HG03025 (cell line): ENCODE data around the gene MAS1.
"Not testable (repeated sequence)": the region's sequence is repeated elsewhere in the genome, so short reads cannot be mapped to it uniquely, and the experiment has no call there.

ENCODE experiments used
- ATAC-seq: cut with Tn5 transposase; IDR thresholded peaks from one replicate; pipeline ENCODE4 v1.9.1; 2021; ENCODE audit warnings: mild to moderate bottlenecking, moderate library complexity; ENCODE audit not compliant: unreplicated experiment, low FRiP score

MAS1 gene

GRCh38 chr6:159890792-159891191 is at the start of gene MAS1:
MAS1 (plus strand) TSS chr6:159890988; CDS start chr6:159906956, 15,968 bp downstream.
- no peak for ATAC-seq

GRCh38 chr6:159842035-159842434 is 48.8 kb upstream of the MAS1 start:
- ATAC-seq = no peak

GRCh38 chr6:159844737-159845645 is 45.8 kb upstream of the MAS1 start:
- no peak for ATAC-seq

GRCh38 chr6:159848552-159848951 is 42.2 kb upstream of the MAS1 start:
- ATAC-seq = not testable (repeated sequence)

GRCh38 chr6:159849851-159850250 is 40.9 kb upstream of the MAS1 start:
- not testable (repeated sequence) for ATAC-seq

GRCh38 chr6:159852877-159853276 is 37.9 kb upstream of the MAS1 start:
- no peak for ATAC-seq

GRCh38 chr6:159853754-159854153 is 37.0 kb upstream of the MAS1 start:
- no peak for ATAC-seq

GRCh38 chr6:159854959-159855358 is 35.8 kb upstream of the MAS1 start:
- ATAC-seq = no peak

- ATAC-seq = no peak
Measured at GRCh38 chr6:159858259-159858658, 32.5 kb upstream of the MAS1 start.

GRCh38 chr6:159860482-159860881 is 30.3 kb upstream of the MAS1 start:
- no peak for ATAC-seq

GRCh38 chr6:159862103-159862502 is 28.7 kb upstream of the MAS1 start:
- no peak for ATAC-seq

- ATAC-seq = not testable (repeated sequence)
Measured at GRCh38 chr6:159863341-159863740, 27.4 kb upstream of the MAS1 start.

- ATAC-seq = no peak
Measured at GRCh38 chr6:159865226-159865920, 25.4 kb upstream of the MAS1 start.

- ATAC-seq = no peak
Measured at GRCh38 chr6:159866286-159867247, 24.2 kb upstream of the MAS1 start.

GRCh38 chr6:159871241-159871640 is 19.5 kb upstream of the MAS1 start:
- ATAC-seq = no peak

GRCh38 chr6:159871906-159872305 is 18.9 kb upstream of the MAS1 start:
- ATAC-seq = no peak

GRCh38 chr6:159874435-159874834 is 16.4 kb upstream of the MAS1 start:
- ATAC-seq = no peak

GRCh38 chr6:159875194-159875593 is 15.6 kb upstream of the MAS1 start:
- ATAC-seq = no peak

GRCh38 chr6:159876242-159876641 is 14.5 kb upstream of the MAS1 start:
- ATAC-seq = no peak

- ATAC-seq = no peak
Measured at GRCh38 chr6:159877256-159877808, 13.5 kb upstream of the MAS1 start.
